GM23248 (cell line): ENCODE data around the gene RAB23. TPM values are rescaled to one million over a fixed set of nuclear protein-coding genes. Genes with fewer than 3 reads are reported as not detected.
A peak's percentile ranks its signal among the peaks of the same experiment; 100 is the strongest.

Source experiments
- DNase-seq: peaks from one replicate; pipeline ENCODE4 v3.0.0-alpha.2; 2015
- H2AFZ ChIP-seq: fragments of 200-600 bp; sonication (generic); 2 replicates; pipeline ENCODE4 v1.6.1; 2016; ENCODE audit warnings: antibody characterized with exemption
- H3F3A ChIP-seq: fragments of 200-600 bp; sonication (generic); 2 replicates; pipeline ENCODE4 v1.6.1; 2016; ENCODE audit warnings: mild to moderate bottlenecking, antibody characterized with exemption, mixed run types; ENCODE audit not compliant: insufficient read depth
- H3K27ac ChIP-seq: fragments of 200-600 bp; sonication (generic); 2 replicates; pipeline ENCODE4 v1.5.1; 2016; ENCODE audit warnings: mild to moderate bottlenecking
- H3K27me3 ChIP-seq: fragments of 200-600 bp; sonication (generic); replicated peaks from 2 replicates; pipeline ENCODE4 v1.6.1; 2016; ENCODE audit warnings: mild to moderate bottlenecking; ENCODE audit not compliant: insufficient read depth
- H3K36me3 ChIP-seq: fragments of 200-600 bp; sonication (generic); 2 replicates; pipeline ENCODE4 v1.6.1; 2016; ENCODE audit warnings: low read depth, mild to moderate bottlenecking
- H3K4me1 ChIP-seq: fragments of 200-600 bp; sonication (generic); 2 replicates; pipeline ENCODE4 v1.6.1; 2016; ENCODE audit warnings: mild to moderate bottlenecking; ENCODE audit not compliant: insufficient read depth
- H3K4me2 ChIP-seq: fragments of 200-600 bp; sonication (generic); one replicate; pipeline ENCODE4 v1.6.1; 2016; ENCODE audit warnings: mild to moderate bottlenecking; ENCODE audit not compliant: unreplicated experiment
- H3K4me3 ChIP-seq: fragments of 200-600 bp; sonication (generic); 2 replicates; pipeline ENCODE4 v1.5.1; 2016; ENCODE audit warnings: mild to moderate bottlenecking
- H3K79me2 ChIP-seq: fragments of 200-600 bp; sonication (generic); 2 replicates; pipeline ENCODE4 v1.6.1; 2016; ENCODE audit warnings: mild to moderate bottlenecking; ENCODE audit not compliant: insufficient read depth
- H3K9ac ChIP-seq: fragments of 200-600 bp; sonication (generic); 2 replicates; pipeline ENCODE4 v1.6.1; 2016; ENCODE audit warnings: mild to moderate bottlenecking
- H3K9me2 ChIP-seq: fragments of 200-600 bp; sonication (generic); 2 replicates; pipeline ENCODE4 v1.6.1; 2016; ENCODE audit warnings: mixed run types, mild to moderate bottlenecking, moderate library complexity; ENCODE audit not compliant: insufficient read depth
- H3K9me3 ChIP-seq: fragments of 200-600 bp; sonication (generic); one replicate; pipeline ENCODE4 v1.6.1; 2017; ENCODE audit warnings: low read depth
- H4K20me1 ChIP-seq: fragments of 200-600 bp; sonication (generic); 2 replicates; pipeline ENCODE4 v1.6.0; 2016; ENCODE audit not compliant: insufficient read depth
- EZH2 ChIP-seq: fragments of 200-600 bp; sonication (generic); IDR thresholded peaks from 2 replicates; pipeline ENCODE4 v1.6.1; 2018; ENCODE audit warnings: antibody characterized with exemption, mild to moderate bottlenecking; ENCODE audit not compliant: insufficient read depth, poor library complexity, severe bottlenecking
- EZH2phosphoT487 ChIP-seq: fragments of 200-600 bp; sonication (generic); IDR thresholded peaks from 2 replicates; pipeline ENCODE4 v1.6.1; 2018; ENCODE audit warnings: antibody characterized with exemption, moderate library complexity, mild to moderate bottlenecking, low read depth; ENCODE audit not compliant: insufficient read depth
- WGBS, 2 experiments: methylation state at CpG; one replicate each; pipeline ENCODE4 v1.1.6; 2015 to 2017; ENCODE audit warnings: low lambda C conversion rate in 2 of 2, low coverage in 1 of 2; ENCODE audit errors: missing lambda C conversion rate in 2 of 2; 5-methylcytosine and 5-hydroxymethylcytosine counted together
- in situ Hi-C: fragments of 300-500 bp; cut with MboI; formaldehyde crosslinking; loops from 2 replicates; pipeline ENCODE4 v1.15.0; 2020
- polyA plus RNA-seq: library from polyadenylated mRNA; unstranded; fragments of >200 nt; fragmentation: Nextera tagmentation; extraction: Ambion mirVana; gene quantifications from 2 replicates; pipeline ENCODE4 v1.2.1, GENCODE V29; 2016
- total RNA-seq: library from RNA; depleted of rRNA; stranded (reverse); fragments of >200 nt; shearing (Covaris generic); gene quantifications from 2 replicates; pipeline ENCODE4 v1.2.3, GENCODE V29; 2014

The RAB23 gene
- total and polyA plus RNA-seq, 2 experiments from 2014 or later = 46.9 to 78.6 TPM

DNA sequence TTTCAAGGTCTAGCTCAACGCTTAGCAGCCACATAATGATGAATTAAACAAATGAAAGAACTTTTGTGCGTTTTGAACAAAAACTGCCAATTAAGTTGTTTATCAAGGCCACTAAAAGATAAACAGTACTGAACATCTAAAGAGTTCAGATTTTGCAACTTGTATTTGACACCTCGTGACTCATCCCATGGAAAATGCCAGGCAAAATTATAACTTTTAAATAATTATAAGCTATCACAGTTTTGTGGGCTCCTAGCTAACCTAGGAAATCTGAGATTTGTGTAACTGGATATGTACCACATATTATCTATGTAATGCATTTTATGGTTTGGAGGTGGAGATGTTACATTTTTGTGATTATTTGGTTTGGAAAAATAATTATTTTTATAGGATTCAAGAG is 59.6 kb downstream of the RAB23 start:
- DNase-seq = peak; percentile 36
- 81 to 84% methylated on average over 3 of the region's 3 CpGs for WGBS, 2 experiments
- in situ Hi-C loops = no loop called here

DNA sequence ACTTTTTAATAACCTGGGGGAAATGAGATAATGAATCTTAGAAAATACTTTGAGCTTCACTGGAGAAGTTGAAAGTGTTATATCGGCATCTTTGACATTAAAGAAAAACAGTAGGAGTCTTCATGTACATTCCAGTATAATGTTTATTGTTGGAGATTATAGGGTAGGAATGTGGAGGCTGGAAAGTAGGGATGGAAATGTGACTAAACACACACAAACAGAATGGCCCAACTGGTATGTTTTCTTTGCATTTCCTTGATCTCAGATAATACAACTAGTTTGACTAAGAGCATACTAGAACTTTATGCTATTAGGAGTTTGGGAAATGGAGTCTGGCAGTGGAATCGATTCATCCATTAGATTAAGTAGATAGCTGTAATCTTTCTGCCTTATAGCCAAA is 60.1 kb downstream of the RAB23 start:
- H3K9ac ChIP-seq = no peak overlapping the region
- peaks cover 10% of the 10 kb centered on the region for H3F3A ChIP-seq
- DNase-seq = no peak
- H3K36me3 ChIP-seq = peaks cover 64% of the 10 kb centered on the region
- no peak for TF ChIP-seq EZH2
- TF ChIP-seq EZH2phosphoT487 = no peak
- no peak overlapping the region for H3K4me3 ChIP-seq
- H3K79me2 ChIP-seq = peaks cover 13% of the 10 kb centered on the region; the same call in 1 of the 2 replicates
- H3K9me3 ChIP-seq = no peaks in the 10 kb centered on the region
- no peak overlapping the region for H2AFZ ChIP-seq
- in situ Hi-C loops = no loop called here
- 99 to 100% methylated on average over 2 of the region's 2 CpGs for WGBS, 2 experiments
- H4K20me1 ChIP-seq = no peaks in the 10 kb centered on the region
- H3K4me1 ChIP-seq = peaks cover 16% of the 10 kb centered on the region
- no peak overlapping the region for H3K4me2 ChIP-seq
- no peak overlapping the region for H3K27ac ChIP-seq
- no peaks in the 10 kb centered on the region for H3K27me3 ChIP-seq
- H3K9me2 ChIP-seq = no peaks in the 10 kb centered on the region

More for the DNA sequence above, 59.6 kb downstream of the RAB23 start:
- TF ChIP-seq EZH2 (no peak), EZH2phosphoT487 (no peak)
- H3K4me2 ChIP-seq = no peak overlapping the region
- peaks cover 69% of the 10 kb centered on the region for H3K36me3 ChIP-seq
- peaks cover 10% of the 10 kb centered on the region for H3F3A ChIP-seq
- H3K4me1 ChIP-seq = peaks cover 16% of the 10 kb centered on the region
- no peak overlapping the region for H3K27ac ChIP-seq
- no peak overlapping the region for H2AFZ ChIP-seq
- no peaks in the 10 kb centered on the region for H3K9me3 ChIP-seq
- no peak overlapping the region for H3K4me3 ChIP-seq
- no peaks in the 10 kb centered on the region for H3K27me3 ChIP-seq
- H3K9ac ChIP-seq = no peak overlapping the region
- H3K9me2 ChIP-seq = no peaks in the 10 kb centered on the region
- H4K20me1 ChIP-seq = no peaks in the 10 kb centered on the region
- H3K79me2 ChIP-seq = peaks cover 18% of the 10 kb centered on the region; the same call in 1 of the 2 replicates

DNA sequence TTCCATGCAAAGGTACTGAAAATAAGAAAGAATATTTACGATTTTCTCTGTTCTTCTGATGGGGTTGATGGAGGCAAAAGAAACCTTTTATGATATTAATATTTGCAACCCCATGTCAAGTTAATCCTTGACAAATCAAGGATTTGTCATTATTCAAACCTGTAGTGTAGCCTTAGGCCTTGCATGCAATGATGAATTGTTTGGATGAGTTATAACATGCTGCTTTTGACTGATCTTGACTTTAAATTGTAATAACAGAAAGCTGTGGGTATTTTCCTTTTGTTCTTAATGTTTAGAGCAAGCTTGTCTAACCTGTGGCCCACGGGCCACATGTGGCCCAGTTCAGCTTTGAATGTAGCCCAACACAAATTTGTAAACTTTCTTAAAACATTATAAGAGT is 63.0 kb downstream of the RAB23 start:
- H3K4me3 ChIP-seq = no peak overlapping the region
- H3K36me3 ChIP-seq = peaks cover 55% of the 10 kb centered on the region
- in situ Hi-C loops = no loop called here
- no peak overlapping the region for H3K27ac ChIP-seq
- H3K4me1 ChIP-seq = peaks cover 16% of the 10 kb centered on the region
- no peaks in the 10 kb centered on the region for H3K9me2 ChIP-seq
- H4K20me1 ChIP-seq = no peaks in the 10 kb centered on the region
- H3K27me3 ChIP-seq = no peaks in the 10 kb centered on the region
- H3K79me2 ChIP-seq = no peaks in the 10 kb centered on the region
- no peak for DNase-seq
- H3K9ac ChIP-seq = no peak overlapping the region
- TF ChIP-seq EZH2phosphoT487 = no peak
- no peak for TF ChIP-seq EZH2
- H3K9me3 ChIP-seq = no peaks in the 10 kb centered on the region
- 99 to 100% methylated on average over 2 of the region's 2 CpGs for WGBS, 2 experiments
- H2AFZ ChIP-seq = no peak overlapping the region
- peaks cover 10% of the 10 kb centered on the region for H3F3A ChIP-seq
- H3K4me2 ChIP-seq = no peak overlapping the region

DNA sequence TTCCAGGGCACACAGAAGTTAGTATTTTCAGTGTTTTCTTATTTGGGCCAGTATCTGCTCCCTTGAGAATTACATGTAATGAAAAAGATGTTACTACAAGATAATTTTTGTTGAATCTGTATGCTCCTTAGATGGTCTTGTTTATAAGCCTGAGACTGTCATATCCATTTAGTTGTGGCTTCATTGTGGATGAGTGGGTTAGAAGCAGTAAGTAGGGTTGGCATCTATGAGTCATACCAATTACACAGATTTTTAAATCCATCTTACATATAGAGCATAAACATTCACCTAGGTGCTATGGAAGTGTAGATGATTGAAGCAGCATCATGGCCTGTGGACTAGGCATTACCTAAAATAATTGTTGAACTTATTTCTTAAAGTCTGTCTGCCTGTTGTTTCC is 63.4 kb downstream of the RAB23 start:
- TF ChIP-seq EZH2 (no peak), EZH2phosphoT487 (no peak)
- H3K79me2 ChIP-seq = no peaks in the 10 kb centered on the region
- peaks cover 10% of the 10 kb centered on the region for H3F3A ChIP-seq
- H3K4me1 ChIP-seq = peaks cover 16% of the 10 kb centered on the region
- H3K27ac ChIP-seq = no peak overlapping the region
- H3K36me3 ChIP-seq = peaks cover 55% of the 10 kb centered on the region
- no peaks in the 10 kb centered on the region for H3K9me2 ChIP-seq
- H3K9me3 ChIP-seq = no peaks in the 10 kb centered on the region
- no peak overlapping the region for H3K4me3 ChIP-seq
- DNase-seq = peak; percentile 46
- H2AFZ ChIP-seq = no peak overlapping the region
- no peak overlapping the region for H3K4me2 ChIP-seq
- H3K27me3 ChIP-seq = no peaks in the 10 kb centered on the region
- H3K9ac ChIP-seq = no peak overlapping the region
- H4K20me1 ChIP-seq = no peaks in the 10 kb centered on the region
- in situ Hi-C loops = no loop called here
